CD4-positive, alpha-beta T cell treated with Interleukin-4 for 4 hours (primary cell): Measurements from ENCODE around the gene BRD4.

Experiments used
- DNase-seq: peaks from one replicate; pipeline ENCODE4 v3.0.0-alpha.2; 2020

The BRD4 gene

GRCh38 chr19:15247107-15248014 lies 85.0 kb downstream of the BRD4 start:
- no peak for DNase-seq

- no peak for DNase-seq
Measured at GRCh38 chr19:15246198-15246481, 86.2 kb downstream of the BRD4 start.

- DNase-seq, result no peak
Measured at GRCh38 chr19:15245370-15246197, 86.8 kb downstream of the BRD4 start.

- no peak for DNase-seq
Measured at GRCh38 chr19:15244808-15245207, 87.5 kb downstream of the BRD4 start.

- no peak for DNase-seq
Measured at GRCh38 chr19:15244106-15244803, 88.1 kb downstream of the BRD4 start.

GRCh38 chr19:15243236-15243957 lies 88.9 kb downstream of the BRD4 start:
- no peak for DNase-seq

- no peak for DNase-seq
Measured at GRCh38 chr19:15241259-15241910, 91.0 kb downstream of the BRD4 start.

GRCh38 chr19:15240515-15240914 lies 91.8 kb downstream of the BRD4 start:
- DNase-seq, result no peak

GRCh38 chr19:15239337-15239949 lies 92.9 kb downstream of the BRD4 start:
- DNase-seq, result no peak

- no peak for DNase-seq
Measured at GRCh38 chr19:15238639-15239155, 93.6 kb downstream of the BRD4 start.

- no peak for DNase-seq
Measured at GRCh38 chr19:15237759-15238638, 94.3 kb downstream of the BRD4 start.

- no peak for DNase-seq
Measured at GRCh38 chr19:15236886-15237285, 95.5 kb downstream of the BRD4 start.

- no peak for DNase-seq
Measured at GRCh38 chr19:15235781-15236180, 96.6 kb downstream of the BRD4 start.

- DNase-seq, result no peak
Measured at GRCh38 chr19:15234431-15235130, 97.8 kb downstream of the BRD4 start.

- DNase-seq, result no peak
Measured at GRCh38 chr19:15231271-15231670, 101.1 kb downstream of the BRD4 start.

GRCh38 chr19:15227261-15227660 lies 105.1 kb downstream of the BRD4 start:
- no peak for DNase-seq

- no peak for DNase-seq
Measured at GRCh38 chr19:15225760-15226159, 106.6 kb downstream of the BRD4 start.

GRCh38 chr19:15223649-15224361 lies 108.5 kb downstream of the BRD4 start:
- DNase-seq, result no peak
